H1 (cell line): ENCODE measurements around the gene FAM216A. TPM values are rescaled to one million over a fixed set of nuclear protein-coding genes. Genes with fewer than 3 reads are reported as not detected.

Source experiments
- CTCF ChIA-PET: fragments of 300-600 bp; sonication (Branson Sonifier 250); formaldehyde crosslinking; loops from one replicate; lab custom pipeline; 2021; ENCODE audit not compliant: partially characterized antibody; lab: Charles Lee
- POLR2A ChIA-PET: fragments of 300-600 bp; sonication (Branson Sonifier 250); formaldehyde crosslinking; loops from one replicate; lab custom pipeline; 2021; ENCODE audit warnings: inconsistent platforms; ENCODE audit not compliant: partially characterized antibody; lab: Charles Lee
- DNase-seq, 2 experiments: peaks; one replicate each; pipeline versions ENCODE4 v3.0.0 to v3.0.0-alpha.2; 2010 to 2022; ENCODE audit warnings: low spot score in 2 of 2, low read depth in 1 of 2, mixed read lengths in 1 of 2
- FAIRE-seq: peaks from 2 replicates; lab custom pipeline; 2011; peaks lifted over from hg19 to GRCh38; lab: Jason Lieb, UNC
- H2AFZ ChIP-seq: 2 replicates; pipeline ENCODE4 v1.8.1; 2012; ENCODE audit warnings: low read length, inconsistent platforms
- H2AK5ac ChIP-seq: 2 replicates; pipeline ENCODE4 v1.6.1; 2013; ENCODE audit warnings: low read depth, low read length
- H2BK120ac ChIP-seq: replicated peaks from 2 replicates; pipeline ENCODE3; 2013; ENCODE audit warnings: low read depth, low read length, inconsistent platforms
- H2BK12ac ChIP-seq: 2 replicates; pipeline ENCODE4 v1.6.1; 2013; ENCODE audit warnings: low read depth, low read length
- H2BK15ac ChIP-seq: 2 replicates; pipeline ENCODE4 v1.6.1; 2013; ENCODE audit warnings: low read length
- H2BK20ac ChIP-seq: 2 replicates; pipeline ENCODE4 v1.6.1; 2013; ENCODE audit warnings: low read length
- H2BK5ac ChIP-seq: 2 replicates; pipeline ENCODE4 v1.6.1; 2013; ENCODE audit warnings: low read depth, low read length
- H3K14ac ChIP-seq: 2 replicates; pipeline ENCODE4 v1.6.1; 2013; ENCODE audit warnings: inconsistent platforms; ENCODE audit not compliant: insufficient read length
- H3K18ac ChIP-seq: 2 replicates; pipeline ENCODE4 v1.6.1; 2013; ENCODE audit warnings: low read length; ENCODE audit errors: extremely low read depth
- H3K23ac ChIP-seq: 2 replicates; pipeline ENCODE4 v1.6.1; 2013; ENCODE audit warnings: inconsistent platforms; ENCODE audit not compliant: insufficient read length
- H3K23me2 ChIP-seq: 2 replicates; pipeline ENCODE4 v1.6.1; 2013; ENCODE audit warnings: low read depth, low read length
- H3K27ac ChIP-seq: 2 replicates; pipeline ENCODE4 v1.6.1; 2011; ENCODE audit warnings: low read depth, low read length, inconsistent platforms
- H3K27me3 ChIP-seq, 4 experiments: replicated peaks in 1 of 4; 1 replicate in 1 of 4; 2 replicates in 3 of 4; pipeline versions ENCODE4 v1.6.1 to v1.8.1; 2011 to 2013; ENCODE audit warnings: low read length in 3 of 4, mild to moderate bottlenecking in 3 of 4, inconsistent platforms in 2 of 4, mixed read lengths in 2 of 4, moderate library complexity in 1 of 4; ENCODE audit not compliant: control insufficient read depth in 3 of 4, insufficient read depth in 3 of 4; ENCODE audit errors: extremely low read depth in 1 of 4
- H3K36me3 ChIP-seq, 4 experiments: 2 replicates each; pipeline versions ENCODE4 v1.6.1 to v1.8.1; 2011 to 2013; ENCODE audit warnings: mild to moderate bottlenecking in 4 of 4, low read length in 3 of 4, moderate library complexity in 2 of 4, control low read depth in 1 of 4, inconsistent platforms in 1 of 4; ENCODE audit not compliant: insufficient read depth in 4 of 4, control insufficient read depth in 2 of 4
- H3K4ac ChIP-seq: replicated peaks from 2 replicates; pipeline ENCODE3; 2013; ENCODE audit warnings: low read length, low read depth, mixed read lengths, inconsistent platforms; ENCODE audit not compliant: insufficient read length
- H3K4me1 ChIP-seq, 4 experiments: replicated peaks in 1 of 4; 1 replicate in 1 of 4; 2 replicates in 3 of 4; pipeline versions ENCODE4 v1.6.1 to v1.8.1; 2011 to 2013; ENCODE audit warnings: low read length in 3 of 4, inconsistent platforms in 2 of 4, mixed read lengths in 1 of 4; ENCODE audit not compliant: insufficient read depth in 4 of 4, control insufficient read depth in 3 of 4
- H3K4me2 ChIP-seq, 2 experiments: 2 replicates each; pipeline versions ENCODE4 v1.6.1 to v1.8.1; 2011 to 2013; ENCODE audit warnings: low read depth in 2 of 2, low read length in 2 of 2, control low read depth in 1 of 2, inconsistent platforms in 1 of 2, mild to moderate bottlenecking in 1 of 2; ENCODE audit not compliant: insufficient read depth in 1 of 2
- H3K4me3 ChIP-seq, 4 experiments: fragments of 200-600, 300-600 bp in 1 of 4; sonication (generic), shearing (Covaris generic), sonication (Bioruptor Twin) in 1 of 4; 2 replicates each; pipeline versions ENCODE4 v1.5.1 to v1.8.1; 2011 to 2016; ENCODE audit warnings: low read length in 4 of 4, low read depth in 3 of 4, control low read depth in 2 of 4, inconsistent platforms in 2 of 4, mild to moderate bottlenecking in 2 of 4, mixed read lengths in 1 of 4, moderate library complexity in 1 of 4; ENCODE audit not compliant: insufficient read depth in 2 of 4; ENCODE audit errors: extremely low read depth in 1 of 4
- H3K56ac ChIP-seq: replicated peaks from 2 replicates; pipeline ENCODE3; 2013; ENCODE audit warnings: low read depth, mild to moderate bottlenecking, mixed read lengths, low read length, inconsistent platforms; ENCODE audit not compliant: insufficient read length
- H3K79me1 ChIP-seq: 2 replicates; pipeline ENCODE4 v1.6.1; 2013; ENCODE audit warnings: low read depth, low read length, control low read depth
- H3K79me2 ChIP-seq, 2 experiments: 2 replicates each; pipeline versions ENCODE4 v1.6.1 to v1.8.1; 2012 to 2013; ENCODE audit warnings: low read length in 2 of 2, mild to moderate bottlenecking in 2 of 2, inconsistent platforms in 1 of 2; ENCODE audit not compliant: insufficient read depth in 2 of 2, control insufficient read depth in 1 of 2
- H3K9ac ChIP-seq, 4 experiments: replicated peaks in 1 of 4; 1 replicate in 1 of 4; 2 replicates in 3 of 4; pipeline versions ENCODE4 v1.6.1 to v1.8.1; 2011 to 2013; ENCODE audit warnings: low read depth in 3 of 4, low read length in 3 of 4, control low read depth in 2 of 4, mild to moderate bottlenecking in 2 of 4, moderate library complexity in 2 of 4, inconsistent platforms in 1 of 4; ENCODE audit errors: extremely low read depth in 1 of 4
- H3K9me3 ChIP-seq, 2 experiments: 2 replicates each; pipeline versions ENCODE4 v1.6.1 to v1.8.1; 2012 to 2013; ENCODE audit warnings: mild to moderate bottlenecking in 2 of 2, moderate library complexity in 2 of 2, control low read depth in 1 of 2, inconsistent platforms in 1 of 2, low read depth in 1 of 2, low read length in 1 of 2, mixed read lengths in 1 of 2; ENCODE audit not compliant: insufficient read depth in 2 of 2
- H4K20me1 ChIP-seq, 2 experiments: replicated peaks in 1 of 2; 2 replicates each; pipeline versions ENCODE3 to v1.8.1; 2011 to 2013; ENCODE audit warnings: inconsistent platforms in 2 of 2, low read length in 2 of 2, mild to moderate bottlenecking in 1 of 2; ENCODE audit not compliant: insufficient read depth in 2 of 2, control insufficient read depth in 1 of 2
- H4K5ac ChIP-seq: 2 replicates; pipeline ENCODE4 v1.6.1; 2013; ENCODE audit warnings: low read length, low read depth, mixed read lengths, inconsistent platforms; ENCODE audit not compliant: insufficient read length
- H4K8ac ChIP-seq: 2 replicates; pipeline ENCODE4 v1.8.0; 2013; ENCODE audit warnings: mild to moderate bottlenecking, moderate library complexity, low read length, inconsistent platforms; ENCODE audit not compliant: insufficient read depth; ENCODE audit errors: extremely low read depth
- H4K91ac ChIP-seq: replicated peaks from 2 replicates; pipeline ENCODE3; 2013; ENCODE audit warnings: low read length, mixed read lengths, inconsistent platforms; ENCODE audit not compliant: insufficient read length
- ASH2L ChIP-seq: fragments of 200-600, 300-600 bp; sonication (generic); IDR thresholded peaks from one replicate; pipeline ENCODE4 v1.7.1; 2017; ENCODE audit warnings: low read length
- JUND ChIP-seq: IDR thresholded peaks from 2 replicates; pipeline ENCODE4 v1.6.1; 2011; ENCODE audit warnings: mild to moderate bottlenecking, improper control_type of control experiment, low read length
- PHF8 ChIP-seq: fragments of 200-600 bp; sonication (generic); conservative IDR thresholded peaks from 2 replicates; pipeline ENCODE4 v1.7.1; 2012; ENCODE audit warnings: low read depth, mild to moderate bottlenecking, inconsistent platforms, low read length, moderate library complexity
- POLR2A ChIP-seq, 2 experiments: IDR thresholded peaks; 1 replicate in 1 of 2; 2 replicates in 1 of 2; pipeline ENCODE4 v1.6.1; 2011; ENCODE audit warnings: low read depth in 2 of 2, low read length in 2 of 2, mild to moderate bottlenecking in 2 of 2; ENCODE audit errors: control extremely low read depth in 1 of 2
- WGBS, 2 experiments: shearing (Covaris generic) in 1 of 2; methylation state at CpG; one replicate each; pipeline versions ENCODE4 v1.1.6 to v1.1.7; 2013 to 2015; ENCODE audit warnings: low lambda C conversion rate in 2 of 2, mixed read lengths in 2 of 2, inconsistent platforms in 1 of 2, low coverage in 1 of 2, missing lambda C conversion rate in 1 of 2; ENCODE audit not compliant: insufficient replicate concordance in 2 of 2, insufficient coverage in 1 of 2, insufficient read length in 1 of 2; ENCODE audit errors: extremely low coverage in 1 of 2, missing lambda C conversion rate in 1 of 2; 5-methylcytosine and 5-hydroxymethylcytosine counted together
- polyA plus RNA-seq, 7 experiments: library from polyadenylated mRNA; depleted of rRNA in 3 of 7; stranded (reverse) in 5 of 7; unstranded in 2 of 7; fragments of >200 nt in 5 of 7; fragments of 200-250 nt in 2 of 7; gene quantifications; 1 replicate in 5 of 7; 2 replicates in 1 of 7; 4 replicates in 1 of 7; pipeline versions ENCODE4 v1.2.1 to v1.2.3, GENCODE V29; 2011 to 2013; ENCODE audit warnings: missing spikeins in 2 of 7, mixed read lengths in 2 of 7
- total RNA-seq: library from RNA; stranded (reverse); fragmentation: NEBNext Ultra II Directional; extraction: Animal tissue kit (Norgen Biotek cat#: 25700); gene quantifications from 2 replicates; pipeline ENCODE4 v1.2.1, GENCODE V29; 2021

Gene FAM216A
- total and polyA plus RNA-seq, 2 of the 8 experiments (the other 6 are each of a cell fraction or from before 2014, with no cell fraction given), result 19.8 to 24.6 TPM

DNA sequence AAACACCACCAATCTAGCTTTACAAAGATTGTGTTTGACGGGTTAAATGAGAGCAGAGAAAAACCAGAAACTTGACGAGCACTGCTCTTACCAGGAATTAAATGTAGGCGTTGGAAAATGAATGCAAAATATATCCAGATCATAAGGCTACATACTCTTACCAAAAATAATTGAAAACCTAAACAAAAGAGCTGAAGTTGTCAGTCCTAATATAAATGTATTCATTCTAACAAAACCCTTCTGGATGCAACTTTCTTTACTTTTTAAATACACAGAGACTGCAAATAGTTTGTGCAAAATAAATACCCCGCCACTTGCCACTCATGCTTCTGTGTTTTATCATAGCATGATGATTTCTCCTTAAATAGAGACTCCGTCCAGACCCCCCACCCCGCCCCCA is 66.2 kb downstream of the FAM216A start:
- Histone ChIP-seq H3K4ac (no peak overlapping the region), H3K36me3 (peaks cover 5 to 38% (median 20%) of the 10 kb centered on the region in 4 experiments), H2BK5ac (no peak overlapping the region), H2BK15ac (no peak overlapping the region), H3K4me2 (no peak overlapping the region), H3K79me1 (no peaks in the 10 kb centered on the region), H4K91ac (no peak overlapping the region), H4K5ac (no peak overlapping the region), H3K27ac (no peak overlapping the region), H4K8ac (no peak overlapping the region), H2AK5ac (no peak overlapping the region), H3K56ac (no peak overlapping the region), H3K14ac (no peak overlapping the region), H3K4me1 (no peaks in the 10 kb centered on the region), H2BK12ac (no peak overlapping the region), H3K27me3 (no peaks in the 10 kb centered on the region), H3K23me2 (no peaks in the 10 kb centered on the region), H2BK20ac (no peak overlapping the region), H3K9me3 (no peaks in the 10 kb centered on the region), H3K9ac (no peak overlapping the region), H3K23ac (no peak overlapping the region), H3K4me3 (no peak overlapping the region), H3K79me2 (no peaks in the 10 kb centered on the region), H2AFZ (no peak overlapping the region), H2BK120ac (no peak overlapping the region), H4K20me1 (peaks cover 2 to 3% of the 10 kb centered on the region in 2 experiments), H3K18ac (no peak overlapping the region)
- no peak for FAIRE-seq
- CTCF ChIA-PET, result interaction anchor here (0.6 to 3.5 kb wide), 7 partner anchors 9 to 239 kb away, joined by 3 to 21 read pairs (median 5); no protein-coding TSS in a partner anchor
- no peak for DNase-seq
- 91% methylated on average over 6 of the region's 6 CpGs; no CpG with 5 or more reads in 1 of the 2 experiments for WGBS, 2 experiments
- POLR2A ChIA-PET, result no interaction called here
- TF ChIP-seq JUND (no peak), PHF8 (no peak), ASH2L (no peak), POLR2A (IDR thresholded peaks at IDR 0.05; ENCODE audit: control extremely low read depth in 1 of 2, low read depth in 2 of 2, low read length in 2 of 2) (no peak)
